Stimulated activated memory B cell treated with anti-CD40 and anti-IgM and Interleukin-4, amounts not matched to agents 10 μg/mL and 1 μg/mL and 100 μg/mL, for 72 hours (primary cell): ENCODE results near the gene MARCHF9.

Experiments used
- ATAC-seq: fragments of 150-1000 bp; cut with Tn5 transposase; 2 replicates; pipeline ENCODE4 v1.10.0; 2021
- H3K27ac Mint-ChIP-seq: one replicate; pipeline ENCODE4 v1.8.0; 2022; ENCODE audit warnings: mild to moderate bottlenecking, mixed read lengths
- H3K27me3 Mint-ChIP-seq: one replicate; pipeline ENCODE4 v1.8.0; 2022; ENCODE audit warnings: mixed read lengths
- H3K36me3 Mint-ChIP-seq: one replicate; pipeline ENCODE4 v1.8.0; 2022; ENCODE audit warnings: mixed read lengths
- H3K4me1 Mint-ChIP-seq: one replicate; pipeline ENCODE4 v1.8.0; 2022; ENCODE audit warnings: mixed read lengths
- H3K4me3 Mint-ChIP-seq: one replicate; pipeline ENCODE4 v1.8.0; 2022; ENCODE audit warnings: mild to moderate bottlenecking, moderate library complexity, mixed read lengths
- H3K9me3 Mint-ChIP-seq: one replicate; pipeline ENCODE4 v1.8.0; 2022; ENCODE audit warnings: mixed read lengths

Gene MARCHF9

GRCh38 chr12:57755454-57756372 lies 810 bp downstream of the MARCHF9 start:
- Mint-ChIP-seq H3K27me3 (no peaks in the 10 kb centered on the region), H3K4me3 (peak overlapping the region; percentile 87), H3K36me3 (peaks cover 24% of the 10 kb centered on the region), H3K27ac (peak overlapping the region; percentile 76), H3K9me3 (no peaks in the 10 kb centered on the region), H3K4me1 (peaks cover 68% of the 10 kb centered on the region)
- ATAC-seq = peak; percentile 5

- Mint-ChIP-seq H3K36me3 (peaks cover 22% of the 10 kb centered on the region), H3K4me1 (peaks cover 67% of the 10 kb centered on the region), H3K9me3 (no peaks in the 10 kb centered on the region), H3K4me3 (peak overlapping the region; percentile 87), H3K27me3 (no peaks in the 10 kb centered on the region), H3K27ac (peak overlapping the region; percentile 76)
- peak; percentile 18 for ATAC-seq
Observed at GRCh38 chr12:57756406-57757341, 1.8 kb downstream of the MARCHF9 start.

GRCh38 chr12:57757771-57758170 lies 2.9 kb downstream of the MARCHF9 start:
- H3K27me3 Mint-ChIP-seq = no peaks in the 10 kb centered on the region
- no peak overlapping the region for H3K27ac Mint-ChIP-seq
- H3K4me1 Mint-ChIP-seq = peaks cover 61% of the 10 kb centered on the region
- ATAC-seq = no peak
- peaks cover 21% of the 10 kb centered on the region for H3K36me3 Mint-ChIP-seq
- no peak overlapping the region for H3K4me3 Mint-ChIP-seq
- no peaks in the 10 kb centered on the region for H3K9me3 Mint-ChIP-seq

DNA sequence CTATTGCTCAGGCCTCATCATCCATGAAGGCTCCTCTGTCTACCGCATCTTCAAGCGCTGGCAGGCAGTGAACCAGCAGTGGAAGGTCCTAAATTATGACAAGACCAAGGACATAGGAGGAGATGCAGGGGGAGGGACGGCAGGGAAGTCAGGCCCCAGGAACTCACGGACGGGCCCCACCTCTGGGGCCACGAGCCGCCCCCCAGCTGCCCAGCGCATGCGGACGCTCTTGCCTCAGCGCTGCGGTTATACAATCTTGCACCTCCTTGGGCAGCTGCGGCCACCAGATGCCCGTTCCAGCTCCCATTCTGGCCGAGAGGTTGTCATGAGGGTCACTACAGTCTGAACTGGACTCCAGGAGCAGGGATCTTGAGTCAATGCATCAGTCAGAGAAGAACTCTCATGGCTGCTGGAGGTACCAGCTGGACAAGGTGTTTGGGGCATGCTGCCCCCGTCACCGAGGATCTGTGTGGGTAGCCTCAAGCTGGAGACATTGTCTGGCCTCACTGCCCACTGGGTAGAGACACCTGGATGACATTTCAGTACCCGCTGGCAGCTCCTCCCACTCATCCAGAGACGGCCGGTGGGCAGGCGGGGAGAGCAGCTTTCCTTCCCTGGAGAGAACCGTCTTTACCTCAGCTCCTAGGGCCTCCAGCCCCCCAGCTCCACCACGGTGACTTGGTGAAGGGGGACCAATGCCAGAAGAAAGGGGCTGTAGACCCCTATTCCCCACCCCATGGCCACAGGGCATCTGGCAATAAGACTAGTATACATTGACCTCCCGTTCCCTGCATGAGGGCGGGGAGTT lies 3.9 kb downstream of the MARCHF9 start:
- H3K27ac Mint-ChIP-seq = no peak overlapping the region
- peaks cover 21% of the 10 kb centered on the region for H3K36me3 Mint-ChIP-seq
- no peak for ATAC-seq
- H3K4me1 Mint-ChIP-seq = peaks cover 51% of the 10 kb centered on the region
- H3K4me3 Mint-ChIP-seq = no peak overlapping the region
- H3K9me3 Mint-ChIP-seq = no peaks in the 10 kb centered on the region
- no peaks in the 10 kb centered on the region for H3K27me3 Mint-ChIP-seq

- Mint-ChIP-seq H3K36me3 (peaks cover 21% of the 10 kb centered on the region), H3K4me3 (no peak overlapping the region), H3K9me3 (no peaks in the 10 kb centered on the region), H3K4me1 (peaks cover 49% of the 10 kb centered on the region), H3K27ac (no peak overlapping the region), H3K27me3 (no peaks in the 10 kb centered on the region)
- ATAC-seq = no peak
Observed at GRCh38 chr12:57759360-57759980, 4.6 kb downstream of the MARCHF9 start.

DNA sequence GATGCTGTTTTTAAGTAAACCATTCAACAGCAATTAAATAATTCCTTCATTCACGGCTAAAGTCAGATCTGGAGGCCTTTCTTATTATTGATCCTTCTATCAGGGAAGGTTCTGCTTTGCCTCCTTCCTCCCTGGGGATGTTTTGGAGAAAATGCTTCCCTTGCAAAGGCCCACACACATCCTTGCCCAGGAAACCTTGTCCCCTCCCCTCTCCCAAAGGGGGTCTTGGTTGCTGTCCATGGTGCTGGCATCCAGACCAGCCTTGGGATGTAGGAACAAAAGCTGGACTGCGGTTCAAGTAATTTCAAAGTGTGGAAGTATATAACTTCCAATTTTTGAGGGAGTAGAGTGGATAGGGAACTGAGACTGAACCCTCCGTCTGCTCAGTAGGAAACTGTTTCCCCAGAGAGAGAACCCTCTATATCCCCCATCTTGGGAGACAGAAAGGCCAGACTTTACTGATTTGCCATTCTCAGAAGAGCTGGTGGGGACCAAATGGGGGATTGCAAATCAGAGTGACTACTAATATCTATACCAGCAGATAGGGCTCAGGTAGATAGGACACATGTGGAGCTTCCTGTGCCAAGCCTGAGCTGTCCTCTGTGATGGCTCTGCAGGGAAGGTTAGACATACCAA lies 5.6 kb downstream of the MARCHF9 start:
- no peak overlapping the region for H3K4me3 Mint-ChIP-seq
- H3K27me3 Mint-ChIP-seq = peaks cover 7% of the 10 kb centered on the region
- H3K27ac Mint-ChIP-seq = no peak overlapping the region
- peaks cover 21% of the 10 kb centered on the region for H3K36me3 Mint-ChIP-seq
- no peaks in the 10 kb centered on the region for H3K9me3 Mint-ChIP-seq
- ATAC-seq = no peak
- peaks cover 54% of the 10 kb centered on the region for H3K4me1 Mint-ChIP-seq

GRCh38 chr12:57761391-57761998 lies 6.6 kb downstream of the MARCHF9 start:
- no peaks in the 10 kb centered on the region for H3K9me3 Mint-ChIP-seq
- no peak overlapping the region for H3K27ac Mint-ChIP-seq
- ATAC-seq = no peak
- peaks cover 21% of the 10 kb centered on the region for H3K36me3 Mint-ChIP-seq
- peaks cover 14% of the 10 kb centered on the region for H3K27me3 Mint-ChIP-seq
- peaks cover 59% of the 10 kb centered on the region for H3K4me1 Mint-ChIP-seq
- H3K4me3 Mint-ChIP-seq = no peak overlapping the region

GRCh38 chr12:57762463-57762862 lies 7.6 kb downstream of the MARCHF9 start:
- Mint-ChIP-seq H3K36me3 (peaks cover 21% of the 10 kb centered on the region), H3K9me3 (no peaks in the 10 kb centered on the region), H3K27ac (no peak overlapping the region), H3K4me1 (peaks cover 60% of the 10 kb centered on the region), H3K27me3 (peaks cover 19% of the 10 kb centered on the region), H3K4me3 (no peak overlapping the region)
- no peak for ATAC-seq

DNA sequence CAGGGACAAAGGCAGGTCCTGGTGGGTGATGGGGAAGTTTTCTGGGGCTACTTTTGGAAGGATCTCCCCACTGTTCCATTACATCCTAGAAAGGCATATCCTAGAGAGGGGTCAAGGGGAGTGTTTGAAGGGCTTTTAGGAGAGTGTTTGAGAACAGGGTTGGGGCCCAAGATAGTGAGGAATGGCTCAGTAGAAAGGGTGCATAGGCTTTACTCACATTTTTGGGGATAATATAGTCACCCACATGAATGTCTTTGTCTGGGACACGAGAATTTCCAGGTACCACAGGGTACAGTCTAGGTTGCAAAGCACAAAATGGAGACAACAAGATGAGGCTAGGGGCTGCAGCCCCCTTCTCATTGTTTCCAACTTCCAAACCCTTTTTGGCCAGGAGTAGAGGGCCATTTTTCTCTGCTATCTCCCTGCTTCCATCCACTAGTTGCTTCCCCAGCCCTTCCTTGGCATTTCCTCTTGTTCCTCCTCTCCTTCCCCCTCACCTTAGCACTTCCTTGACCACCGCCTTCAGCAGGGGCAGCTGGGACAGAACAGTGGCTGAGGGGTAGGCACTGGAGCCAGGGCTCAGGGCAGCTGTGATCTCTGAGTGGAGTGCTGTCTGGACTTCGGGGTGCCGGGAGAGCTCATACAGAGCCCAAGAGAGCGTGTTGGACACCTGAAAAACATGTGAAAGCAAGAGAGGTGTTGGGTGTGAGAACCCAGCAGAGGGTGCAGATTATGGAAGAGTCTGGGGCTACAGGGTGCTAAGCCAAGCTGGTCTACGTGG lies 9.2 kb downstream of the MARCHF9 start:
- Mint-ChIP-seq H3K27ac (no peak overlapping the region), H3K36me3 (peaks cover 24% of the 10 kb centered on the region), H3K9me3 (no peaks in the 10 kb centered on the region), H3K4me3 (peak overlapping the region; percentile 37), H3K4me1 (peaks cover 54% of the 10 kb centered on the region), H3K27me3 (peaks cover 19% of the 10 kb centered on the region)
- ATAC-seq = no peak

GRCh38 chr12:57764662-57765002 lies 9.7 kb downstream of the MARCHF9 start:
- ATAC-seq = peak; percentile 40
- no peaks in the 10 kb centered on the region for H3K9me3 Mint-ChIP-seq
- H3K4me3 Mint-ChIP-seq = peak overlapping the region; percentile 85
- peaks cover 48% of the 10 kb centered on the region for H3K4me1 Mint-ChIP-seq
- H3K27ac Mint-ChIP-seq = peak overlapping the region; percentile 77
- peaks cover 19% of the 10 kb centered on the region for H3K27me3 Mint-ChIP-seq
- H3K36me3 Mint-ChIP-seq = peaks cover 23% of the 10 kb centered on the region

GRCh38 chr12:57765003-57765697 lies 10.2 kb downstream of the MARCHF9 start:
- peak overlapping the region; percentile 77 for H3K27ac Mint-ChIP-seq
- peak overlapping the region; percentile 85 for H3K4me3 Mint-ChIP-seq
- no peaks in the 10 kb centered on the region for H3K9me3 Mint-ChIP-seq
- ATAC-seq = peak; percentile 80
- peaks cover 25% of the 10 kb centered on the region for H3K36me3 Mint-ChIP-seq
- H3K27me3 Mint-ChIP-seq = peaks cover 19% of the 10 kb centered on the region
- peaks cover 44% of the 10 kb centered on the region for H3K4me1 Mint-ChIP-seq

- Mint-ChIP-seq H3K4me1 (peaks cover 49% of the 10 kb centered on the region), H3K36me3 (peaks cover 30% of the 10 kb centered on the region), H3K27ac (peak overlapping the region; percentile 77), H3K27me3 (peaks cover 19% of the 10 kb centered on the region), H3K9me3 (no peaks in the 10 kb centered on the region), H3K4me3 (peak overlapping the region; percentile 85)
- peak; percentile 25 for ATAC-seq
Observed at GRCh38 chr12:57765698-57766463, 11.0 kb downstream of the MARCHF9 start.
